HCT116 (cell line): ENCODE results near the gene NXT1. TPM values are rescaled to one million over a fixed set of nuclear protein-coding genes. Genes with fewer than 3 reads are reported as not detected.
"Not testable (repeated sequence)": the region's sequence is repeated elsewhere in the genome, so short reads cannot be mapped to it uniquely, and the experiment has no call there.

Experiments used
- ATAC-seq: fragments of 200-7000 bp; cut with Tn5 transposase; 2 replicates; pipeline ENCODE4 v1.9.1; 2020; ENCODE audit warnings: mild to moderate bottlenecking, moderate library complexity
- BruUV-seq: library from RNA; stranded (reverse); fragments of 400-500 nt; replicated peaks from 2 replicates; lab custom pipeline; 2021; lab: Mats Ljungman, UMichigan
- CTCF ChIA-PET: fragments of 300-600 bp; sonication (Branson Sonifier 250); formaldehyde crosslinking; loops from one replicate; lab custom pipeline; 2021; ENCODE audit warnings: antibody characterized with exemption; lab: Charles Lee
- POLR2A ChIA-PET: fragments of 300-600, 350-600 bp; sonication (Branson Sonifier 250); formaldehyde crosslinking; loops from one replicate; lab custom pipeline; 2021; ENCODE audit warnings: antibody characterized with exemption; lab: Charles Lee
- RAD21 ChIA-PET, 2 experiments: fragments of 300-600 bp; sonication (Branson Sonifier 250); formaldehyde crosslinking; loops; one replicate each; lab custom pipeline; 2023; ENCODE audit warnings: low total read pairs in 2 of 2; ENCODE audit not compliant: uncharacterized antibody in 2 of 2, unreplicated experiment in 2 of 2, low non-redundant PET in 1 of 2; lab: Charles Lee
- DNase-seq: peaks from one replicate; pipeline ENCODE4 v3.0.0-alpha.2; 2010; ENCODE audit warnings: low read depth, low spot score
- H2AFZ ChIP-seq: fragments of 200-600 bp; shearing (Covaris generic), sonication (generic); 2 replicates; pipeline ENCODE4 v1.6.1; 2017; ENCODE audit warnings: low read depth, mixed run types, mixed read lengths, antibody characterized with exemption, low read length; ENCODE audit not compliant: poor library complexity, severe bottlenecking
- H3K27ac ChIP-seq: 2 replicates; pipeline ENCODE4 v1.5.1; 2012; ENCODE audit warnings: low read depth, low read length
- H3K27me3 ChIP-seq: fragments of 200-600 bp; sonication (generic); 2 replicates; pipeline ENCODE4 v1.6.1; 2016; ENCODE audit warnings: mixed run types, low read length, mixed read lengths; ENCODE audit not compliant: insufficient read depth
- H3K36me3 ChIP-seq, 2 experiments: fragments of 200-500 bp in 1 of 2; fragments of 200-600 bp in 1 of 2; sonication (Bioruptor generic) in 1 of 2; sonication (generic) in 1 of 2; 2 replicates each; pipeline versions ENCODE4 v1.5.1 to v1.6.1; 2014 to 2016; ENCODE audit warnings: low read length in 2 of 2, inconsistent platforms in 1 of 2, mixed read lengths in 1 of 2, mixed run types in 1 of 2; ENCODE audit not compliant: insufficient read depth in 2 of 2, control insufficient read depth in 1 of 2
- H3K4me1 ChIP-seq, 2 experiments: fragments of 200-600 bp in 1 of 2; sonication (generic) in 1 of 2; 2 replicates each; pipeline versions ENCODE4 v1.5.1 to v1.6.1; 2012 to 2017; ENCODE audit warnings: low read length in 2 of 2, inconsistent platforms in 1 of 2, mild to moderate bottlenecking in 1 of 2, mixed read lengths in 1 of 2, mixed run types in 1 of 2, moderate library complexity in 1 of 2; ENCODE audit not compliant: insufficient read depth in 2 of 2, control insufficient read depth in 1 of 2
- H3K4me2 ChIP-seq: fragments of 200-600 bp; sonication (generic); 2 replicates; pipeline ENCODE4 v1.6.1; 2017; ENCODE audit warnings: mixed run types, low read length, mixed read lengths
- H3K4me3 ChIP-seq, 2 experiments: fragments of 200-600 bp in 1 of 2; sonication (generic) in 1 of 2; replicated peaks in 1 of 2; 2 replicates each; pipeline ENCODE4 v1.5.1; 2011 to 2016; ENCODE audit warnings: low read length in 2 of 2, control low read depth in 1 of 2, low read depth in 1 of 2, mild to moderate bottlenecking in 1 of 2, mixed read lengths in 1 of 2, mixed run types in 1 of 2
- H3K79me2 ChIP-seq: fragments of 200-600 bp; sonication (generic); 2 replicates; pipeline ENCODE4 v1.6.1; 2017; ENCODE audit warnings: mild to moderate bottlenecking, mixed run types, low read length, moderate library complexity, mixed read lengths; ENCODE audit not compliant: insufficient read depth
- H3K9ac ChIP-seq: fragments of 200-600 bp; sonication (generic); 2 replicates; pipeline ENCODE4 v1.6.1; 2016; ENCODE audit warnings: low read length, mixed read lengths
- H3K9me2 ChIP-seq: fragments of 200-600 bp; sonication (generic), shearing (Covaris generic); 2 replicates; pipeline ENCODE4 v1.6.1; 2017; ENCODE audit warnings: mixed run types, mild to moderate bottlenecking, moderate library complexity; ENCODE audit not compliant: insufficient read depth
- H3K9me3 ChIP-seq, 2 experiments: fragments of 200-500 bp in 1 of 2; fragments of 200-600 bp in 1 of 2; sonication (Bioruptor generic) in 1 of 2; sonication (generic) in 1 of 2; 2 replicates each; pipeline ENCODE4 v1.6.1; 2014 to 2017; ENCODE audit warnings: low read length in 2 of 2, mixed read lengths in 2 of 2, inconsistent platforms in 1 of 2, low read depth in 1 of 2, mild to moderate bottlenecking in 1 of 2, mixed run types in 1 of 2, moderate library complexity in 1 of 2; ENCODE audit not compliant: control insufficient read depth in 1 of 2, insufficient read depth in 1 of 2
- H4K20me1 ChIP-seq: fragments of 200-600 bp; sonication (generic), shearing (Covaris generic); 2 replicates; pipeline ENCODE4 v1.6.1; 2017; ENCODE audit warnings: mixed run types, mild to moderate bottlenecking, moderate library complexity; ENCODE audit not compliant: insufficient read depth
- CEBPB ChIP-seq: IDR thresholded peaks from 2 replicates; pipeline ENCODE4 v1.6.1; 2012; ENCODE audit warnings: low read depth
- CTCF ChIP-seq, 3 experiments: fragments of 200-600 bp in 1 of 3; sonication (generic) in 1 of 3; IDR thresholded peaks in 2 of 3; conservative IDR thresholded peaks in 1 of 3; 2 replicates each; pipeline ENCODE4 v1.5.1; 2012 to 2017; ENCODE audit warnings: low read depth in 2 of 3, low read length in 2 of 3, antibody characterized with exemption in 1 of 3, borderline replicate concordance in 1 of 3, control low read depth in 1 of 3, mild to moderate bottlenecking in 1 of 3, mixed read lengths in 1 of 3, mixed run types in 1 of 3, moderate library complexity in 1 of 3; ENCODE audit not compliant: insufficient read depth in 1 of 3
- EGR1 ChIP-seq: IDR thresholded peaks from 2 replicates; pipeline ENCODE4 v1.6.1; 2012; ENCODE audit warnings: low read depth
- ELF1 ChIP-seq: IDR thresholded peaks from 2 replicates; pipeline ENCODE4 v1.6.1; 2012; ENCODE audit warnings: low read depth, borderline replicate concordance
- FOSL1 ChIP-seq: IDR thresholded peaks from 2 replicates; pipeline ENCODE4 v1.6.1; 2012; ENCODE audit warnings: low read depth
- JUND ChIP-seq: IDR thresholded peaks from 2 replicates; pipeline ENCODE4 v1.6.1; 2012
- POLR2AphosphoS5 ChIP-seq: IDR thresholded peaks from 2 replicates; pipeline ENCODE4 v1.6.1; 2011; ENCODE audit warnings: mild to moderate bottlenecking, low read depth, low read length, moderate library complexity
- RAD21 ChIP-seq: IDR thresholded peaks from 2 replicates; pipeline ENCODE4 v1.6.1; 2012; ENCODE audit warnings: low read depth, mild to moderate bottlenecking
- REST ChIP-seq: IDR thresholded peaks from 2 replicates; pipeline ENCODE4 v1.6.1; 2012; ENCODE audit warnings: low read depth
- SIN3A ChIP-seq: IDR thresholded peaks from 2 replicates; pipeline ENCODE4 v1.6.1; 2012; ENCODE audit warnings: low read depth
- SP1 ChIP-seq: IDR thresholded peaks from 2 replicates; pipeline ENCODE4 v1.6.1; 2012; ENCODE audit warnings: low read depth
- SRF ChIP-seq: IDR thresholded peaks from 2 replicates; pipeline ENCODE4 v1.6.1; 2012; ENCODE audit warnings: low read depth
- ZBTB33 ChIP-seq: IDR thresholded peaks from 2 replicates; pipeline ENCODE4 v1.6.1; 2011; ENCODE audit warnings: mild to moderate bottlenecking, low read length, moderate library complexity; ENCODE audit not compliant: insufficient replicate concordance; ENCODE audit errors: extremely low read depth
- ZFX ChIP-seq: fragments of 450-650 bp; IDR thresholded peaks from 2 replicates; pipeline ENCODE4 v1.6.1; 2017
- intact Hi-C: fragments of 100-400 bp; cut with micrococcal nuclease; formaldehyde crosslinking; loops from 2 replicates; pipeline ENCODE4 v1.10.0; 2022
- total RNA-seq: library from RNA; stranded (reverse); gene quantifications from one replicate; pipeline ENCODE4 v1.2.1, GENCODE V29; 2021; ENCODE audit not compliant: unreplicated experiment
- TF ChIP-seq, protein P1 (sequence below): IDR thresholded peaks from 2 replicates; pipeline ENCODE4 v1.6.1; 2012

NXT1 gene
- total RNA-seq, 1 experiment from 2014 or later: 29.9 TPM

- CTCF ChIA-PET, H3K9me2 ChIP-seq, POLR2A ChIA-PET, H3K9ac ChIP-seq, H3K36me3 ChIP-seq, H3K4me1 ChIP-seq, BruUV-seq, intact Hi-C loops, DNase-seq, H3K27ac ChIP-seq, H3K9me3 ChIP-seq, H3K4me2 ChIP-seq, H3K4me3 ChIP-seq, H4K20me1 ChIP-seq, H3K79me2 ChIP-seq, RAD21 ChIA-PET, H2AFZ ChIP-seq, ATAC-seq: not testable (repeated sequence)
- peaks cover 38% of the 10 kb centered on the region for H3K27me3 ChIP-seq
Measured at GRCh38 chr20:23307393-23307792, 43.2 kb upstream of the NXT1 start.

DNA sequence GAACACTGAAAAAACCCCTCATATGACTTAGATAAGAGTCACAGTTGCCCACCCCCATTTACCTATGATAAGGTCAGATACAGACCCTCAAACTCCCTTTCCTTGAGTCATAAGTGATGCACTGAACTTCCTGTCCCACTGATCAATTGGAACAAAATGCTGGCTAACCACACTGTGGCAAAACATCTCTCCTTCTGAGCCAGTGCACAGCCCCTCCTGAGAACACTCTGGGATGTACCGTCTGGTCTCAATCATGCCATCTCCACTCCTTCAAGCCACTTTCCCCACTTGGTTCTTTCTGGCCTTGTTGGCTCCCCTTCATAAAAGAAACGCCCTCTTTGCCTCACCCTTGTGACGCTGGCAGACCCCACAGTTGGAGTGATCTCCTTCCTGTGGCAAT, 42.6 kb upstream of the NXT1 start:
- Histone ChIP-seq H3K4me1 (no peaks in the 10 kb centered on the region), H3K27me3 (peaks cover 38% of the 10 kb centered on the region), H3K4me3 (no peak overlapping the region), H3K36me3 (no peaks in the 10 kb centered on the region), H3K4me2 (no peak overlapping the region), H2AFZ (no peak overlapping the region), H3K9me2 (no peaks in the 10 kb centered on the region), H3K79me2 (no peaks in the 10 kb centered on the region), H3K27ac (no peak overlapping the region), H4K20me1 (no peaks in the 10 kb centered on the region), H3K9me3 (no peaks in the 10 kb centered on the region), H3K9ac (no peak overlapping the region)
- CTCF ChIA-PET: no interaction called here
- POLR2A ChIA-PET: no interaction called here
- ATAC-seq (no peak), DNase-seq (no peak)
- intact Hi-C loops: no loop called here
- RAD21 ChIA-PET: no interaction called here
- no TSS peak for BruUV-seq
- no peak for TF ChIP-seq EGR1
- no peak for TF ChIP-seq ZBTB33
- no peak for TF ChIP-seq SRF
- TF ChIP-seq CTCF (IDR thresholded peaks at IDR 0.05 in 2 of 3, conservative IDR thresholded peaks at IDR 0.05 in 1 of 3; ENCODE audit: borderline replicate concordance in 1 of 3, insufficient read depth in 1 of 3, low read depth in 2 of 3, low read length in 2 of 3): no peak
- no peak for TF ChIP-seq ELF1
- TF ChIP-seq, protein P1, sequence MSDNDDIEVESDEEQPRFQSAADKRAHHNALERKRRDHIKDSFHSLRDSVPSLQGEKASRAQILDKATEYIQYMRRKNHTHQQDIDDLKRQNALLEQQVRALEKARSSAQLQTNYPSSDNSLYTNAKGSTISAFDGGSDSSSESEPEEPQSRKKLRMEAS: no peak
- TF ChIP-seq CEBPB: no peak
- no peak for TF ChIP-seq ZFX
- TF ChIP-seq REST: no peak
- no peak for TF ChIP-seq SIN3A
- no peak for TF ChIP-seq SP1
- no peak for TF ChIP-seq POLR2AphosphoS5
- TF ChIP-seq JUND: no peak
- no peak for TF ChIP-seq RAD21
- TF ChIP-seq FOSL1: no peak
